ENCODE measurements around the gene MUCL3.

DNA sequence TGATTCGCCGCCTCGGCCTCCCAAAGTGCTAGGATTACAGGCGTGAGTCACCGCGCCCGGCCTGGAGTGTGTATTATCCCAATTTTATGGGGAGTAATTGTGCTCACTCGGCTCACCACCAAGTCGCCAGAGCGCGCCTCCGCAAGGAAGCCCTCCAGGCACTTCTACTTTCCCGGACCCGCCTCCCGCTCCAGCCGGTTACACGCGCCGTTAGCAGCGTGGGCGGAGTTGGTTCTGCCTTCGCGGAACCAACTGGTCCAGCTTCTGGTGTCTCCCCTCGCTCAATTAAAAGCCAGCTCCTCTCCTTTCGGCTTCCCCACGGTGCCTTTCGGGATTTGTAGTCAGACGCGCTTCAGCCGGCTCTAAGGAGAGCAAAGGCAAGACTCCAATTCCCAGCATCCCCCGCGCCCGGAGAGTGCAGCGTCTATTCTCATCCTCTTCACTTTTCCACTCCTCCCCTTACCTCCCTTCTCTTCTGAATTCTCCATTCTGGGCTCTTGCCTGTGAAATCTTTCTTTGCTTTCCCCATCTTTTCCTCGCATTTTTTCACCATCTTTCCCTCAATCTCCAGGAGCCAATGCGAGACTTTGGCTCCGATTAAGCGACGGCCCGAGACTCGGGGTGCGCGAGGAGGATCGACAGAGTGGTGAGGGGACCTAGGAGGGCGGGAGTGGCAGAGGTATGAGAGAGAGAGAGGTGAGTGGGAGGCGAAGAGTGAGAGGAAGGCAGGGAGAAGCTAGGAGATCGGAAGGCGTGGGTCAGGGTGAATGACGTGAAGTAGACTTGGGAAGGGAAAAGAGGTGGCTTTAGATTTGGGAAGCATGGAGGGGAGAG lies 32.8 kb upstream of the MUCL3 start, which contains the start of gene GTF2H4:
- TF ChIP-seq POLR2A (IDR thresholded peaks at IDR 0.05; ENCODE audit: low read depth, low read length) (peak; percentile 47; the same call in 1 of the 2 replicates), POLR2AphosphoS5 (IDR thresholded peaks at IDR 0.05; ENCODE audit: low read depth, low read length) (no peak)
